ENCODE results near the gene TIAM2. TPM values are rescaled to one million over a fixed set of nuclear protein-coding genes. Genes with fewer than 3 reads are reported as not detected.

Gene TIAM2
- total RNA-seq, 1 donor from 2014 or later, result 6.2 TPM

DNA sequence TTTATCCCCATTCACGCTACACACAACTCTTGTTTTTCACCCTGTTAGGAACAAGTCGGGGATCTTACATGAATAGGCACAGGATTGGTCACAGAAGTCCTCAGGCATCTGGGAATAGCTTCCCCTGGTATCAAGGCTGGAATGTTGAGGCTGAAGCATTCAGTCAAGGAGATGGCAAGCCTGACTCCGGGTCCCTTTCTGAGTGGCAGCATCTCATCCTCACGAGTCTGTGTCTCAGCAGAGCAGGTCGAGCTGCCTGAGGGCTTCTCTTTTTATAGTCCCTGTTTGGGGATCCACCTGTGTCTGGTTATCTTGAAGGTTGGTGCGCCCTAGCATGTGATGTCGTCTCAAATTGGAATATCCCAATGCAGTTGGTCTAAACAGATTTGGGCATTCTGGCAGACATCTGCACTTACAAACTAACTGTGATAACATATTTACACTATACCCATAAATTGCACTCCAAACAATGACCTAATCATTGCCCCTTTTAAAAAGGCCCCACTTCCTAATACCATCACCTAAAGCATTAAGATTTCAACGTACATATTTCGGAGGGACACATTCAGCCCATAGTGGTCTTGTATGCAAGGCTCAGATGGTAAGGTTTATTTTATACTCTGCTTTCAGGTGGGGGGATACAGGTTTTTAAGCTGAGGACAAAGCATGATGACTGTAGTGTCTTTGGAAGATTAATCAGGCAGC is 156.0 kb downstream of the TIAM2 start:
- ATAC-seq (no peak), DNase-seq (no peak)
- Histone ChIP-seq H3K4me1 (no peaks in the 10 kb centered on the region), H3K27ac (no peak overlapping the region), H3K36me3 (no peaks in the 10 kb centered on the region), H3K9me3 (no peaks in the 10 kb centered on the region), H3K27me3 (no peaks in the 10 kb centered on the region), H3K4me3 (no peak overlapping the region)
- intact Hi-C loops (cut with DNase I), result no loop called here
- TF ChIP-seq, protein P1, sequence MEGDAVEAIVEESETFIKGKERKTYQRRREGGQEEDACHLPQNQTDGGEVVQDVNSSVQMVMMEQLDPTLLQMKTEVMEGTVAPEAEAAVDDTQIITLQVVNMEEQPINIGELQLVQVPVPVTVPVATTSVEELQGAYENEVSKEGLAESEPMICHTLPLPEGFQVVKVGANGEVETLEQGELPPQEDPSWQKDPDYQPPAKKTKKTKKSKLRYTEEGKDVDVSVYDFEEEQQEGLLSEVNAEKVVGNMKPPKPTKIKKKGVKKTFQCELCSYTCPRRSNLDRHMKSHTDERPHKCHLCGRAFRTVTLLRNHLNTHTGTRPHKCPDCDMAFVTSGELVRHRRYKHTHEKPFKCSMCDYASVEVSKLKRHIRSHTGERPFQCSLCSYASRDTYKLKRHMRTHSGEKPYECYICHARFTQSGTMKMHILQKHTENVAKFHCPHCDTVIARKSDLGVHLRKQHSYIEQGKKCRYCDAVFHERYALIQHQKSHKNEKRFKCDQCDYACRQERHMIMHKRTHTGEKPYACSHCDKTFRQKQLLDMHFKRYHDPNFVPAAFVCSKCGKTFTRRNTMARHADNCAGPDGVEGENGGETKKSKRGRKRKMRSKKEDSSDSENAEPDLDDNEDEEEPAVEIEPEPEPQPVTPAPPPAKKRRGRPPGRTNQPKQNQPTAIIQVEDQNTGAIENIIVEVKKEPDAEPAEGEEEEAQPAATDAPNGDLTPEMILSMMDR (IDR thresholded peaks at IDR 0.05), result no peak

DNA sequence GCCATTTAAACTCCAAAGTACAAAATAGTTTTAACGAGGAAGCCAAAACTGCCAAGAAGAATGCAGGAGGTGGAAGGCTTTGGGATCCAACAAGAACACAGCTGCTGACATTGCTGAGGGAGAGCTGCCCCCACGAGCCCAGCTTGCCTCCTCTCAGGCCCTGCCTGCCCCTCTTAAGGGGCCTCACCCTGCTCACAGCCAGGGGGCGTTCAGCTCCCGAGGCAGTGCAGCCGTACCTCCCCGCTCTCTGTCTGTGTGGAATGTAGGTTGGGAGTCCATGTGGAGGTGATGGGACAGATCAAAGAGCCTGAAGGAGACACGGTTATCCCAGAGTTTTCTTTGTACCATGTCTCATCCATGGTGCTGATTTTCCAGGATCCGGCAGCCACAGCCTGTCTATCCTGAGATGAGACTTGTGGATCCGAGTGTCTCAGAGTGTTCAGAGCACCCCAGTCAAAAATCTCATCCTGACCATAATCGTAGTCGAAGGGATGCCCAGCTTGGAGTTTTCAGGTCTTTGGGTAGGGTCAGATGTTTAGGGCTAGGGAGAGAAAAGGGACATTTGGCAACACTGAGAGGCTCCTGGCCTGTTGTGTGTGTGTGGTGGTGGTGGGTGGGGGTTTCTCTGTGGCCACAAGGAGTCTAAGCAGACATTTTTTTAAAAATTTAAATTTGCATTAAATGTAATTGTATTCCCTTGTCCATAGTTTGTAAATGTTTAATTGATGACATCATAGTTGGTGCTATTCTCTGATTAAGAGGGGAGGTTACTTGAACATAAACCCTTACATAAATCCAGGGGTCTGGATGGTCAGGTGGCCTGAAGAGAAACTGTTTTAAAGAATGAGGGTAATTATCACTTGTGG is 157.3 kb downstream of the TIAM2 start:
- Histone ChIP-seq H3K4me3 (no peak overlapping the region), H3K27me3 (no peaks in the 10 kb centered on the region), H3K4me1 (no peaks in the 10 kb centered on the region), H3K9me3 (no peaks in the 10 kb centered on the region), H3K36me3 (no peaks in the 10 kb centered on the region), H3K27ac (no peak overlapping the region)
- intact Hi-C loops (cut with DNase I), result no loop called here
- TF ChIP-seq, protein P1 (IDR thresholded peaks at IDR 0.05), result no peak
- no peak for ATAC-seq
- no peak for DNase-seq

GRCh38 chr6:155154158-155154830 is 159.2 kb downstream of the TIAM2 start:
- Histone ChIP-seq H3K36me3 (no peaks in the 10 kb centered on the region), H3K9me3 (no peaks in the 10 kb centered on the region), H3K4me3 (no peak overlapping the region), H3K4me1 (no peaks in the 10 kb centered on the region), H3K27ac (no peak overlapping the region), H3K27me3 (no peaks in the 10 kb centered on the region)
- peak; percentile 70 for ATAC-seq
- intact Hi-C loops (cut with DNase I), result no loop called here
- no peak for DNase-seq
- TF ChIP-seq, protein P1 (IDR thresholded peaks at IDR 0.05), result no peak

DNA sequence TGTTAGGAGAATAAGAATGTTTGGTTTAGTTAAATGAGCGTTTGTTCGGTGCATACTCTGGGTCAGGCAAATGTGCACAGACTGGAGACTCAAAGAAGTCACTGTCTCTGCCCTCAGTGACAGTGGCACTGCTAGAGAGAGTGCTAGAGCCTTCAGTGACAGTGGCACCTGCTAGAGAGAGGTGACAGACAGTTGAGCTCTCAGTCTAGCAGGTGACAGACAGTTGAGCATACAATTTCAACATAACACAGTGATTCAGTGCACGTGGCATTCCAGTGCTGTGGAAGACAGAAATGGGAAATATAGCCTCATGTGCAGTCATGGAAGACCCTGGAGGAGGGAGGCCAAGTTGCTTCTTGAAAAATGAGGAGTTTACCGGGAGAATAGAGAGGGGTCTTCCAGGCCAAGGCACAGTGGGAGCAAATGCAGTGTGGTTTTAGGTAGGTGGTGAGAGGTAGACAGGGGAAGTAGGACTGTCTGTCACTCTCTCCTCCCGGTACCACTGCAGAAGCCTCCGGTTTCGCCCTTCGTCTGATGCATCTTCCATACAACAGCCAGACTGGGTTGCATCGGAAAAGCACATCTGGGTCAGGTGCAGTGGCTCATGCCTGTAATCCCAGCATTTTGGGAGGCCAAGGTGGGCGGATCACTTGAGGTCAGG is 160.8 kb downstream of the TIAM2 start:
- intact Hi-C loops (cut with DNase I), result no loop called here
- ATAC-seq (no peak), DNase-seq (no peak)
- H3K36me3 ChIP-seq, result no peaks in the 10 kb centered on the region
- TF ChIP-seq, protein P1 (IDR thresholded peaks at IDR 0.05), result no peak
- no peak overlapping the region for H3K4me3 ChIP-seq
- no peaks in the 10 kb centered on the region for H3K9me3 ChIP-seq
- no peaks in the 10 kb centered on the region for H3K27me3 ChIP-seq
- no peaks in the 10 kb centered on the region for H3K4me1 ChIP-seq
- H3K27ac ChIP-seq, result no peak overlapping the region

- Histone ChIP-seq H3K27me3 (no peaks in the 10 kb centered on the region), H3K4me3 (no peak overlapping the region), H3K27ac (no peak overlapping the region), H3K4me1 (no peaks in the 10 kb centered on the region), H3K9me3 (no peaks in the 10 kb centered on the region), H3K36me3 (no peaks in the 10 kb centered on the region)
- DNase-seq (no peak), ATAC-seq (no peak)
- TF ChIP-seq, protein P1 (IDR thresholded peaks at IDR 0.05), result no peak
- intact Hi-C loops (cut with DNase I), result no loop called here
Measured at GRCh38 chr6:155157101-155157500, 162.0 kb downstream of the TIAM2 start.
